HuH-7 (cell line): ENCODE measurements around the gene KRTAP4-5.
"Not testable (repeated sequence)": the region's sequence is repeated elsewhere in the genome, so short reads cannot be mapped to it uniquely, and the experiment has no call there.

Experiments
- DNase-seq: peaks from one replicate; pipeline ENCODE4 v3.0.0; 2011; ENCODE audit warnings: low spot score

Gene KRTAP4-5

DNA sequence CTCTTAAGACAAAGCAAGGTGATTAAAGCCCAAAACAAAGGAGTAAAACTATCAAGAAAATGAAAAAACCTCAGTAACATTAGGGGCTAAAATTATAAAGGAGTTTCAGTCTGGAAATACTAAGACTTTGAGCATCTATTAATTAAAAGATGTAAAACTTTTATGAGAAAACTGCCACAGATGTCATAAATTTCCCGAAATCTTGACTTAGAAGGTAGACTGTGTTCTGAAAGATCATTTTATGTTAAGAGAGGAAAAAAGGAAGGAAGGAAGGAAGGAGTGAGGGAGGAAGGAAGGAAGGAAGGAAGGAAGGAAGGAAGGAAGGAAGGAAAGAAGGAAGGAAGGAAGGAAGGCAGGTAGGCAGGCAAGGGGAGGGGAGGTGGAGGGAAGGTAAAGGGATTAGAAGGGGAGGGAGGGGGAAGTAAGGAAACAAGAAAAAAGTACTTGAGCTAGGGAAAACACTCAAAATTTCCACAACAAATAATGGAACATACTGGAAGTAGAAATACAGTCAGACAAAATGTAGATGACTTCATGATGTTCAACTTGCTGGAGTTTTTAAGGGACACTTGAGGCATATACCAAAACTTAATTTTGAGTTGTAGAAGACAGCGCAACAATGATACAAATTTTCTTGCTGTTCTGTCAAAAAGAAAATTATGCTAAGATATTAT lies 2.0 kb downstream of the KRTAP4-5 start:
- DNase-seq, result no peak

DNA sequence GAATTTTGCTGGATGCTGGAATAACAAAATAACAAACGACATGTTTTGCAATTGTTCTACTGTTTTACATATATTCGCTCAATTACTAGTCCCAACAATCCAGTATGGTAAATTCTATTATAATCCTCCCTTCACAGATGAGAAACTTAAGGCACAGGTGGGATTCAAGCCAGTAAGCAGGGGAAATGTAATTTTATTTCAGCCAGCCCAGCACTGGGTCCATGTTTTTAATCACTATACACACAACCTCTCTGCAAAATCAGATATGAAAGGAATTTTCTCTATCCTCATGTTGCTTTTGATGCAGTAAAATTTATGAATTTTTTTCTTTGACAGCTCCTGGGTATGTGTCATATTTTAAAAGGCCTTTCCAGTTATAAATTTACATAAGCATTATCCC lies 4.4 kb downstream of the KRTAP4-5 start:
- no peak for DNase-seq

DNA sequence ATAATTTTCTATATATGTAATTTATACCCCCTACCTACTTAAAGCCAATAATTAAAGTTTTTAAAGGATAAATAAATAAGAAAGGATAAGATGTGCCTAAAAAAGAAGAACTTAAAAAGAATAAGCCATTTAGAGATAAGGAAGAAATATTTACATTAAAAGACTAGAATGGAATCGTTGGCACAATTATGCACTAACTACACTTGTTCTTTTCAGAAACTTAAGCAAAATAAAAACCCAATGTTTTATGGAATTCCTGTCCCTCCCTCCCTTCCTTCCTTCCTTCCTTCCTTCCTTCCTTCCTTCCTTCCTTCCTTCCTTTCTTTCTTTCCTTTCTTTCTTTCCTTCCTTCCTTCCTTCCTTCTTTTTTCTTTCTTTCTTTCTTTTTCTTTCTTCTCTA lies 4.8 kb downstream of the KRTAP4-5 start:
- DNase-seq, result no peak

DNA sequence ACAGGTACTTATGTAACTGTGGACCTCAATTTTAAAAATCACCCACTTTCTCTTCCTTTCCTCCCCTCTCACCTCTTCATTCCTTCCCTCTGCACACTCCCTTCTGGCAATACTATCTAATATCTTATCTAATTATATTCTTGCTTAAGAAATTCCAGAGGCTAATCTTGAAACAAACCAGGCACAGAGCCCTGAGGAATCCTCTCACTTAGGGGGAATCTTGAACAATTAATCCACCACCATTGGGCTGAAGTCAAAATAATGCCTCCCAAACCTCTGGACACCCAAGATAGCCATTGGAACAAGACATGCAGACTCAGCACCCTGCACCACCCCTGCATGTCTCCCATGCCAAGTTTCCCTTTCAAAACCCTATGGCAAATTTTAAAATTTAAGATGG lies 8.3 kb downstream of the KRTAP4-5 start:
- DNase-seq, result no peak

DNA sequence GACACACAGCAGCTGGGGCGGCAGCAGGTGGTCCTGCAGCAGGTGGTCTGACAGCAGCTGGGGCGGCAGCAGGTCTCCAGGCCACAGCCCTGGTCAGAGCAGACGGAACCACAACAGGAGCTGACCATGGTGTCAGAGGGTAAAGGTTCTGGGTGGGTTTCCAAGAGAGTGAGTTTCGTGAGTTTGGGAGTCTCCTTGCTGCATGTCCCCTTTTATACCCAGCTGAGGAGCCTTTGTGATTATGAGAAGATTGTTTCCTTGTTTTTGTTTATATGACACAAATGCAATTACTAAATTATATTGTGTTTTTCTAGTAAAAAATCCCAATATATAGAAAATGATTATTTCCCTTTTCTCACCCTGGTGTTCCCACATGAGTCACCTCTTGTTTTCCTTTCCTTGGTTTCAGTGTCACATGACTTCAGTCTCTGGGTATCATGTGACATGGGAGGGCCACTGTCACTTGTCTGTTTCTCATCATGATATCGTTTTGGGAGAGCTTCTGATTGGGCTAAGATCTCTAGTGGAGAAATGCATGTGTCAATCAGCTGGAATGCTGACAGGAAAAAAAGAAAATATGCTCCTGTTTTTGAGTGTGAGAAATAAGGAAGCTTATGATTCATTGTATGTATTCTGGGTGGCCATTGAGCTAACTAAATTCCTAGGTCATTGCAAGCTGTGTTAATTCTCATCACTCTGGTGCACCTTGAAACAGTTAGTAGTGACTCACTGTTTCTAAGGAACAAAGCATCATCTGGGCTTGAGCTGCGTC lies 9.1 kb downstream of the KRTAP4-5 start, which contains the start of gene KRTAP4-6:
TSS of gene KRTAP4-6 (minus strand) at position 185 of the 772 bp plus-strand sequence. CDS start at position 128, 57 bp downstream.
- DNase-seq, result no peak

DNA sequence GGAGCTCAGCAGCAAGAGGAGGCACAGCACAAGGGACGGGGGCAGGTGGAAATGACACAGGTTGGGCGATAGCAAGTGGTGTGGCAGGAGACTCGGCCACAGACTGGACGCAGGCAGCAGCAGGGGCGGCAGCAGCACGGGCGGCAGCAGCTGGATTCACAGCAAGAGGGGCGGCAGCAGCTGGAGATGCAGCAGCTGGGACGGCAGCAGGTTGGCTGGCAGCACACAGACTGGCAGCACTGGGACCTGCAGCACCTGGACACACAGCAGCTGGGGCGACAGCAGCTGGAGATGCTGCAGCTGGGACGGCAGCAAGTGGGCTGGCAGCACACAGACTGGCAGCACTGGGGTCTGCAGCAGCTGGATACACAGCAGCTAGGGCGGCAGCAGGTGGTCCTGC lies 9.8 kb downstream of the KRTAP4-5 start:
- DNase-seq, result not testable (repeated sequence)

DNA sequence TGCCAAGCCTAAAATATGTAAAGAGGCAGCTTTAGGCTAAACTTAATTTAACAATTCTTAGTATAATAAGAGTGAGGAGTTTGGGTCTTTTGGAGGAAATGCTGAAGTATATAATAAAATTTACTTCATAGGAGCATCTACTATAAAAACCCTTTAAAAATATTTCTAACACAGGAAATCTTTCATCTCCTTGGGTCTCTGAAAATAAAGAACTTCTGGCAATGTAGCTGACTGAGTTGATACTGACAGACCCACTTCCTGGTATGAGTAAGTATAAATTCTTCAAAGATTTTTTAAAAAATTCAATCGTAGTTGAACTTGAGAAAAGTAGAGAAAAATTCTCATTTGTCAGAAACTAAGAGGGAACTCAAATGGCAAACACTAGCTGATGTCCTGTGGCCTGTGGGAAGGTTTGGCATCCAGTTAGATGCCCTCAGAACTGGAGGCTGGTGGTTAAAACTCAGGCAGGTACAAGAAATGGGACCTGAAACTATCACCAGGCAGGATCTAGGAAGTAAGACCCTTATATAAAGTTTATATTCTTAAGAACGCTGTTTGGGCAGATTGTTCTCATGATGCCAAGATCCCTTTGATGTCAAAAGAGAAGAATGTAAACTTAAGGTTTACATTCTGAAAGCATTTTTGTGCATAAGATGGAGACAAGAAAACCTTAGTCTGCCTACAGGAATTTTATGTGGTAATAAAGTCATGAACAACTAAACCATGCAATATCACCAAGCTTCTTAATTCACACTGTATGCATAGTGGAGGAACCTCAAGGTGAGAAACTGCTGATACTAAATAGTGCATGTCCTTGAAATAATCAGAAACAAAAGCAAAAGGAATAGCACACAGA lies 15.5 kb downstream of the KRTAP4-5 start:
- no peak for DNase-seq

DNA sequence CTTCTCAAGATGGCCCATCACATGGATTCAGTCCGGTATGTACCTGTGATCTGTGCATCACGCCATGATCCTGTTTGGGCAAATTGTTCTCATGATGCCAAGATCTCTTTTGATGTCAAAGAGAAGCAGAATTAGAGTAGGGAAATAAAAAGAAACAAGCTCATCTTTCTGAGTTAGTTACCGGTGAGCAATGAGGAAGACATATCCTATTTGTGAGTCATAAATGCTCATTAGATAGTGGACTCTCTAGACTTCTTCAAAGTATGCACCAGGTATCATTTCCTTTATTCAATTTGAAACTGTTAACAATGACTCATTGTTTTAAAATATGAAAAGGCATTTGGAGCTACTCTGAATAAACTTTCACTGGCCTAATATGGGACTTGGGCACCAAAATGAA lies 17.6 kb downstream of the KRTAP4-5 start:
- DNase-seq, result no peak

DNA sequence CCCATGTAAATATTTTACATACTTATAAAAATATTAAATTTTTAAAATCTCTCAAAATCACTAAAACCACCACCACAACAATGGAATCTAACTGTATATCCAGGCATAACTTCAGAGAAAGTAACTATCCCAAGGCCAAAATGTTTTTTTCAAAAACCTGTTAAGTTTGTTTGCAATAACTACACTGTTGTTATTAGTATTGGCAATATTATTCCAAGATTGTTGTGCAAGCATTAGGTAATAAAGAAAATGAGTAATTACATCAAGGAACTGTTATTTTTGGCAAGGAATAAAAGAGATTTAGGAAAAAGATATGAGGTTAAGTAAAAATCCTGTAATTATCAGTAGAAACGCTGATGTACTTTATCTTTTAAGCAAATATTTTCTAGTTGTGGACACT lies 22.3 kb downstream of the KRTAP4-5 start:
- no peak for DNase-seq

DNA sequence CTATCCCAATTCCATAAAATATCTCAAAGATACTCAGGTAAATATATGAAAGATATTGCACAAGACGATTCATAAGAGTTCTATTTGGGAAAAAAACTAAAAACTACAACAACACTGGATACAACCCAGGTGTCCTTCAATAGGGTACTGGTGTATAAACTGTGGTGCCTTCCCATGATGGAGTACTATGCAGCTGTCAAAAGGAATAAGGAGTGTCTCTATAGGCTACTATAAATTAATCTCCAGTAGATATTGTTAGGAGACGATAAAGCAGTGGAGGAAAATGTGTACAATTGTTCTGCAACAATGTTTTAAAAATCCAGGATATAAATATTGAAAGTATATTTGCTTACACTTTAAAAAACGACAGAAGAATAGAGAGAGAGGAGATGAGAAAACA lies 23.2 kb downstream of the KRTAP4-5 start:
- no peak for DNase-seq

DNA sequence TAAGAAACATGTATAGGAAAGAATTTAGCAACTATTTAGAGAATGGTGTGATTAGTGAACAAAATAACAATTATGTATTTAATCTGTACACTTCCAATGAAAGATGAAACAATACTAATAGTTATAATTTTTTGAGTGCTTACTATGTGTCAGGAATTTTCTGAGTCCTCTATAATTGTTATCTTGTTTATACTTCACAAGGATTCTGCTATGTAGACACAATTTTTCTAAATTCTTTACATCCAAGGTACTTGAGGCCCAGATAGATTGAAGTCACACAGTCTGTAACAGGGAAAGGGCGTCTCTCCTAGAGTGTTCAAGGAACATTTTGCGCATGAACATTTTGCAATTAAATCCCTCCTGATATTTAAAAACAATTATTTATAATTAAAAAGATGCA lies 24.6 kb downstream of the KRTAP4-5 start:
- DNase-seq, result no peak

DNA sequence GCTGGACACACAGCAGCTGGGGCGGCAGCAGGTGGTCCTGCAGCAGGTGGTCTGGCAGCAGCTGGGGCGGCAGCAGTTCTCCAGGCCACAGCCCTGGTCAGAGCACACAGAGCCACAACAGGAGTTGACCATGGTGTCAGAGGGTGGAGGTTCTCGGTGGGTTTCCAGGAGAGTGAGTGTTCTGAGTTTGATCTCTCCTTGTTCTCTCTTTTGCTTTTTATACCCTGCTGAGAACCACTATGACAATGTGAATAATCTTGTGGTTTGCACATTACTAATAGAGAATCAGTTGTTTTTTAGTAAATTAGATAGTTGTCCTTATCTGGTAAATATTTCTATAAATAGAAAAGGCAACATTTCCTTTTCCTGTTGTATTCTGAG lies 25.6 kb downstream of the KRTAP4-5 start, which contains the start of gene KRTAP4-12:
TSS of gene KRTAP4-12 (minus strand) at position 192 of the 381 bp plus-strand sequence. CDS start at position 132, 60 bp downstream.
- not testable (repeated sequence) for DNase-seq

DNA sequence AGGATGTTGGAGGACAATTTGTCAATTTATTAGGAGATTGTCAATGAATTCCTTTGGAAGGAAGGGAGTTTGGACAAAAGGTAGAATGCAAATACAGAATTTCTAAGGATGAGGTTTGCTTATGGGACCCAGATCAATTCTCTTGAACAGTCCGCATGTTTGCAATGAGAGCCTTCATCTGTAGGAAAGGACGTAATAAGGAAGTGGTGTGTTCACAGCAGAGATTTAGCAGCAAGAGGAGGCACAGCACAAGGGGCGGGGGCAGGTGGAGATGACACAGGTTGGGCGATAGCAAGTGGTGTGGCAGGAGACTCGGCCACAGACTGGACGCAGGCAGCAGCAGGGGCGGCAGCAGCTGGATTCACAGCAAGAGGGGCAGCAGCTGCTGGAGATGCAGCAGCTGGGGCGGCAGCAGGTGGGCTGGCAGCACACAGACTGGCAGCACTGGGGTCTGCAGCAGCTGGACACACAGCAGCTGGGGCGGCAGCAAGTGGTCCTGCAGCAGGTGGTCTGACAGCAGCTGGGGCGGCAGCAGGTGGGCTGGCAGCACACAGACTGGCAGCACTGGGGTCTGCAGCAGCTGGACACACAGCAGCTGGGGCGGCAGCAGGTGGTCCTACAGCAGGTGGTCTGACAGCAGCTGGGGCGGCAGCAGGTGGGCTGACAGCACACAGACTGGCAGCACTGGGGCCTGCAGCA lies 26.2 kb downstream of the KRTAP4-5 start:
- DNase-seq, result not testable (repeated sequence)

DNA sequence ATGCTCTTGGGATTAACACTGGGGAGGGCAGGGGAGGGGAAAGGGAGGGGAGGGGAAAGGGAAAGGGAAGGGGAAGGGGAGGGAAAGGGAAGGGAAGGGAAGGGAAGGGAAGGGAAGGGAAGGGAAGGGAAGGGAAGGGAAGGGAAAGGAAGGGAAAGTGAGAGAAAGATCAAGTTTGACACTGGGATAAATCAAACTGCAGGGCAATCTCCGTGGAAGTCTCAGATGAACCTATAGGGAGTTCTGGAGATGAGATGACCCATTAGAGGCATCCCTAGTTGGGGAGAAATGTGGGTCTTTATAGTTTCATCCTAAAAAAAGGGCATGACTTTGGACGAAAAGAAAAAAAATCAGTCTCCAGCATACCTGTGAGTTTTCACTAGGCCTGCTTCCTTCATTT lies 27.9 kb downstream of the KRTAP4-5 start:
- DNase-seq, result no peak

DNA sequence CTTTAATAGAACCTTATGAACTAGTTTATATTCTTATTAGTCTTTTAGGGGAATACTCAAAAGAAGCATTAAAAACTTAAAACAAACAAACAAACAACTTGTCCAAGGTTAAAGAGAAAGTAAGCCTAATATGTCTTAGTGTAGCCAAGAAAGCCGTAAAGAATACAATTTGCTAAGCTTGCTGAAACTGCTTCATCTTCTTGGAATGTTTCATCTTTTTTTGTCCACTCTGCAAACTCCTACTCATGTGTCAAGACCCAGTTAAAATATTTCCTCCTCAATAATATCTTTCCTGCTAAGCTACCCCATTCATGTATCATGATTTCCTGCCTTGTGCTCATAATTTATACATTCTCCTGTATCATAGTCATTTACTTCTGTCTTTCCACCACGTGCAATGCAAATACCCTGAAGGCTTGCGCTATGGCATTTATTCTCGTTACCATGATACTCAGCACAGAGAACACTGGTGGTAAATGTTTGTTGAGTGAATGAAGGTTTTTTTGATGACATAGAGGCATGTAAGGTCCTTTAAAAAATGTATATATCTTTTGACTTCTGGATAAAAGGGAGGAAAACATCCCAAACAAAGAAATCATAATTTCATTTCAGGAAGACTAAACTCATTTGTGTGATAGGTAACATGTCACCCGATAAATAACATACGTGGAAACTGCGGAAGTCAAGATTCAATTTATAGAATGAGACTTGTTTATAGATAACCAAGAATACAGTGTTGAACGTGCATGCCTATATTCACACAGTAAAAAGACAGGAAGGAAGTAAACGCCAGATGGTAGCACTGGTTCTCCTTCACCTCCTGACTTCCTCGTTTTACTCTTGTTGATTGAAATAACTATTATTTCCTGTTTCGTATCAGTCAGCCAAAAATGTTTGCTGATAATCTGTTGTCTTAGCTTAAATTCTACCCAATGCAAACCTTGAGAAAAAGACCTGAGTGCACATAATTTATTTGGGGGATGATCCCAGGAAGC lies 29.6 kb downstream of the KRTAP4-5 start:
- not testable (repeated sequence) for DNase-seq

DNA sequence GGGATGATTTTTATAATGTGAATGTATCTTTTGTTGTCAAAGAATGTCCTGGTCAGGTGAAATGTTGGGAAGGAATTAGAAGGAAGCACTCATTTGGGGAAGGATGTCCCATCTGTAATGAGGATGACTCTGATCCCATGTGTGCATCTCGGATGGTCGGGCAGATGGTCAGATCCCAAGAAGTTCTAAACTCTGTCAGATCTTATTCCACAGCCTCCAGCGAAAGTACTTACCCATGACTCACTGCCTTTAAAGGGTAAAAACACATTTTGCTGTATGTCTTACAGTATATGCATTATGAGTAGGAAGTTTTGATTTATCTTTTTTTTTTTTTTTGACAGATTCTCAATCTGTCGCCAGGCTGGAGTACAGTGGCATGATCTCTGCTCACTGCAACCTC lies 30.9 kb downstream of the KRTAP4-5 start:
- DNase-seq, result no peak

DNA sequence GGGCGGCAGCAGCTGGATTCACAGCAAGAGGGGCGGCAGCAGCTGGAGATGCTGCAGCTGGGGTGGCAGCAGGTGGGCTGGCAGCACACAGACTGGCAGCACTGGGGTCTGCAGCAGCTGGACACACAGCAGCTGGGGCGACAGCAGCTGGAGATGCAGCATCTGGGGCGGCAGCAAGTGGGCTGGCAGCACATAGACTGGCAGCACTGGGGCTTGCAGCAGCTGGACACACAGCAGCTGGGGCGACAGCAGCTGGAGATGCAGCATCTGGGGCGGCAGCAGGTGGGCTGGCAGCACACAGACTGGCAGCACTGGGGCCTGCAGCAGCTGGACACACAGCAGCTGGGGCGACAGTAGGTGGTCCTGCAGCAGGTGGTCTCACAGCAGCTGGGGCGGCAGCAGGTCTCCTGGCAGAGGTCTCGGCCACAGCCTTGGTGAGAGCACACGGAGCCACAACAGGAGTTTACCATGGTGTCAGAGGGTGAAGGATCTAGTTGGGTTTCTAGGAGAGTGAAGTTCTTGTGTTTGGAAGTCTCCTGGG lies 31.7 kb downstream of the KRTAP4-5 start, which contains the start of gene KRTAP4-11:
TSS of gene KRTAP4-11 (minus strand) at position 528 of the 541 bp plus-strand sequence. CDS start at position 470, 58 bp downstream.
- not testable (repeated sequence) for DNase-seq

DNA sequence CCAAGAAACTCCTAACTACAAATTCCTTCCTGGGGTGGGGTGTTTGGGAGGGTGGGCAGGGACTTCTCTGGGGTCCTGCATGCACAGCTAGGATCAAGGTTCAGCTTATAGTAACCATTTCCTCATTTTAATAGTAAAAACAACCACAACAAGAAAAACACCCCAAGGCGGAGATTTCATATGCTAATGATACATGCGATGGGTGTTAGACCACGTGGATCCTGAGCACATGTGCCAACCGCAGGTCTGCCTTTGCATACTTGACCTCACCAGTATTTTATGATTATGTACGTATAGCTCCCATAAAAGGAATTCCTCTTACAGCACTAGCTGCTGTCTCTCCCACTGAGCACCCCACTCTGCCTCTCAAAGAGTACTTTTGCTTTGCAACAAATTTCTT lies 33.3 kb downstream of the KRTAP4-5 start:
- no peak for DNase-seq

DNA sequence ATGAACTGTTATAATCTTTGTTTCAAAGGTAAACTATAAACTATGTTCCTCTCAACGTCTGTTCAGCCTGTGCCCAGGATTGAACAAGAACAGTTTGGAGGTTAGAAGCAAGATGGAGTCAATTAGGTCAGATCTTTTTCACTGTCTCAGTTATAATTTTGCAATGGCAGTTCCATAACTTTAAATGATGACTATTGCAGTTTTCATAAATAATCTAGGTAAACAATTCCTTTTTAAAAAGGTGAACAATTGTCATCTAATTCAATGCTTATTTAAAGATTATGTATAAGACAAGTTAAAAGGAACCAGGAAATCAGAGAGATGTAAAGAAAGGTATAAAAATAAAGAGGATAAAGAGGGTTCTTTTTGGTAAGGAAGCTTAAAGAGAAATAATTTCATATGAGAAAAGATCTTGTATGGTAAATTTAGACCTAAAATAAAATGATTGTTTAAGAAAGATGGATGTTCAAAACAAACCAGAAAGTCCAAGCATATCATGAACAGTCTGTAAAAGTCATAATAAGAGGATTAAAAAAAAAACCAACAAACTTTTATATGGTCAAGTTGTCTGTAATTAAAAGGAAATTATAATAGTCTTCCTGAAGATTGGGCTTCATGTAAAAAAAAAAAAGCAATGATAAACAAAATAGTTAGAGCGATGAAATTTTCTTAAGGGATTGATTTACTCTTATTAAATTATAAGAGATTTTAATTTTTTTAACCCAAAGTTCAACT lies 38.3 kb downstream of the KRTAP4-5 start:
- DNase-seq, result no peak
